22Rv1 (cell line): ENCODE measurements around the gene PLXNA4.

Experiments
- H3K27ac ChIP-seq: fragments of 450-650 bp; 2 replicates; pipeline ENCODE4 v1.5.1; 2017
- ZFX ChIP-seq: fragments of 450-650 bp; IDR thresholded peaks from 2 replicates; pipeline ENCODE4 v1.6.1; 2017; ENCODE audit warnings: antibody characterized with exemption, borderline replicate concordance
- TF ChIP-seq, protein P1 (sequence below): fragments of 450-650 bp; IDR thresholded peaks from 2 replicates; pipeline ENCODE4 v1.5.1; 2017; ENCODE audit warnings: mild to moderate bottlenecking

Gene PLXNA4

DNA sequence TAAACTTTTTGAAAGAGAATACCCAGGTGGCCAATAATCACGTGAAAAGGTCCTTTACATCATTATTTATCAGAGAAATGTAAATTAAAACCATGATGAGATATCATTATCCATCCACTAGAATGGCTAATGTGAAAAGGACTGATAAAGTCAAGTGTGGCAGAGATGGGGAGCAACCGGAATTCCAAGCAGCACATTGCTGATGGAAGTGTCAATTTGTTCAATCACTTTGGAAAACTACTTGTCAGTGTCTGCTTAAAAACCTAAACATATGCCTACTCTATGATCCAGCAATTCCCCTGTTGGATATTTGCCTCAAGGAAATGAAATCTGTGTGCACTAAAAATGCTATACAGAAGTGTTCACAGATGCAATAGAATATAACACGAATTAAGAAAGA, 465.6 kb downstream of the PLXNA4 start:
- no peak overlapping the region for H3K27ac ChIP-seq
- TF ChIP-seq, protein P1, sequence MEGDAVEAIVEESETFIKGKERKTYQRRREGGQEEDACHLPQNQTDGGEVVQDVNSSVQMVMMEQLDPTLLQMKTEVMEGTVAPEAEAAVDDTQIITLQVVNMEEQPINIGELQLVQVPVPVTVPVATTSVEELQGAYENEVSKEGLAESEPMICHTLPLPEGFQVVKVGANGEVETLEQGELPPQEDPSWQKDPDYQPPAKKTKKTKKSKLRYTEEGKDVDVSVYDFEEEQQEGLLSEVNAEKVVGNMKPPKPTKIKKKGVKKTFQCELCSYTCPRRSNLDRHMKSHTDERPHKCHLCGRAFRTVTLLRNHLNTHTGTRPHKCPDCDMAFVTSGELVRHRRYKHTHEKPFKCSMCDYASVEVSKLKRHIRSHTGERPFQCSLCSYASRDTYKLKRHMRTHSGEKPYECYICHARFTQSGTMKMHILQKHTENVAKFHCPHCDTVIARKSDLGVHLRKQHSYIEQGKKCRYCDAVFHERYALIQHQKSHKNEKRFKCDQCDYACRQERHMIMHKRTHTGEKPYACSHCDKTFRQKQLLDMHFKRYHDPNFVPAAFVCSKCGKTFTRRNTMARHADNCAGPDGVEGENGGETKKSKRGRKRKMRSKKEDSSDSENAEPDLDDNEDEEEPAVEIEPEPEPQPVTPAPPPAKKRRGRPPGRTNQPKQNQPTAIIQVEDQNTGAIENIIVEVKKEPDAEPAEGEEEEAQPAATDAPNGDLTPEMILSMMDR, result no peak
- no peak for TF ChIP-seq ZFX

DNA sequence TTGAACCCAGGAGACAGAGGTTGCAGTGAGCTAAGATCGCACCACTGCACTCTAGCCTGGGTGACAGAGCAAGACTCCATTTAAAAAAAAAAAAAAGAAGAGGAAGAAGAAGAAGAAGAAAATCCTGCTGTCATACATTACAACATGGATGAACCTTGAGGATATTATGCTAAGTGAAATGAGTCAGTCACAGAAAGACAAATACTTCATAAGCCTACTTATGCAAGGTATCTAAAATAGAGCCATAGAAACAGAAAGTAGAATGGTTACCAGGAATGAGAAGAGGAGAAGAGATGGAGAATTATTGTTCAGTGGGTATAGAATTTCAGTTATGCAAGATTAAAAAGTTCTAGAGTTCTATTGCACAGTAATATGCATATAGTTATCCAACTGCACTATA, 466.5 kb downstream of the PLXNA4 start:
- no peak overlapping the region for H3K27ac ChIP-seq
- TF ChIP-seq, protein P1, result no peak
- TF ChIP-seq ZFX, result no peak

DNA sequence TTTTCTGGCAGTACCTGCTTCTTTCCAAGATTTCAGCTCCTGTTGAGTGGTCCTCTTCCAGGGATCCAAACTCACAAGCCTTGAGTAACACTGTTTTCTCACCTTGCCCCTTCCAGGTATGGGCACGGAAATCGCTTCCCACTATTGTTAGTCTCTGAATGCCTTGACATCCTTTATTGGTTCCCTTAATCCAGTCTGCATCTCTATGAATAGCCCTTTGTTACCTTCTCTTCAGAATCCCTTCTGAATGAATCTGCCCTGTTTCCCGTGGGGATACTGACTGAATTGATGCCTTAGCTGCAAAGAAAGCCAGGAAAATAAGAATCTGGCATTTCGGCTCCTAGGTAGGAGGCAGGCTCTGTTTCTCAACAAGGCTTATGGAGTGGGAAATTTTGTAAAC, 467.7 kb downstream of the PLXNA4 start:
- no peak for TF ChIP-seq ZFX
- TF ChIP-seq, protein P1, result no peak
- H3K27ac ChIP-seq, result no peak overlapping the region

DNA sequence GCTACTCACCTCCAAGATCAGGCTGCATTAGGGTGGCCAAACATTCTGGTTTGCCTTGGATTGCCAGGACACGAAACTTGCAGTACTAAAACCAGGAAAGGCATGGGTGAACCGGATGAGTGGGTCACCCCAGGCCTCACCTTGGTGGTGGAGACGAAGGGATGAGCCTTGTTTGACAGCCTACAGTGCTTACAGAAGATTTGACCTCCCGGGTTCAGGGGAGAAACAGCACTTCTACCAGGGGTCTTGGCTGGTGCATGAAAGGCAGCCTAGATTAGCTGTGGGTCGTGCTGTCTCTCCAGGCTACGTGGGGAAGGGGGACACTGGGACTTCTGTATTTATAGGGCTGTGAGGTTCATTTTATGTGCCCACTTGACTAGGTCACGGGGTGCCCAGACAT, 469.8 kb downstream of the PLXNA4 start:
- TF ChIP-seq, protein P1, result no peak
- no peak for TF ChIP-seq ZFX
- H3K27ac ChIP-seq, result no peak overlapping the region

DNA sequence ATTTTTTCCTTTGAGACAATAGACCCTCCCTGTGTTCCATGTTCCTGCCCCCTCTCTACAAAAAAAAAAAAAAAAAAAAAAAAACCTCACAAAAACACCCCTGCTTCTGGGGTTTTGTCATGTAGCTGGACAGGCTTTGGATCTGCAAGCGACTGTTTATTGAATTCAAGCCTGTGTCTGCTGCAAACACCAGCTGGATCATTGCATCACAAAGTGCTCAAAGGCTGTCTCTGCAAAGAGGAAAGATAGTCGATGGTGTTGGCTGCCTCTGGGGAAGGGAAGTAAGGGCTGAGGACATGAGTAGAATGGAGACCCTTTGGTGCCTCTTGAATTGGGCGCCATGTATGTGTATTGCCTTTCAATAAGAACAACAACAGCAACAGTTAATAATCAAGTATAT, 471.2 kb downstream of the PLXNA4 start:
- no peak overlapping the region for H3K27ac ChIP-seq
- no peak for TF ChIP-seq ZFX
- TF ChIP-seq, protein P1, result no peak

DNA sequence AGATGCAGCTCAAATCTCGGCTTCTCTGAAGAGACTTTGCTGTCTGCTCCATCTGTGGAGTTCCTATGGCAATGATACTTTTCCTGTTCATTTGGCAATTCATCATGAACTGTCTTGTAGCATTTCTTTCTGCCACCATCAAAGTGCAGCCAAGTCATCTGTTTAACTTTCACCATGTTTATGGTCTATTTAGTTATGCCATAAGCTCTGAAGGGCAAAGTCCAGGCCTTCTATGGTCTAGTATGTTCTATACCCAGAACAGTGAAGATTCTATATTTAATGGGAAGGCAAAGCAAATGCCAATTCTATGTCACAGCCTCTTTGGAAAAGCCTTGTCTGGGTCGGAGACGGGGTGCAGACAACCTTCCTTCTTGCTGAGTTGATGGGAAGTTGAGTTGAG, 472.6 kb downstream of the PLXNA4 start:
- TF ChIP-seq, protein P1, result no peak
- TF ChIP-seq ZFX, result no peak
- no peak overlapping the region for H3K27ac ChIP-seq

DNA sequence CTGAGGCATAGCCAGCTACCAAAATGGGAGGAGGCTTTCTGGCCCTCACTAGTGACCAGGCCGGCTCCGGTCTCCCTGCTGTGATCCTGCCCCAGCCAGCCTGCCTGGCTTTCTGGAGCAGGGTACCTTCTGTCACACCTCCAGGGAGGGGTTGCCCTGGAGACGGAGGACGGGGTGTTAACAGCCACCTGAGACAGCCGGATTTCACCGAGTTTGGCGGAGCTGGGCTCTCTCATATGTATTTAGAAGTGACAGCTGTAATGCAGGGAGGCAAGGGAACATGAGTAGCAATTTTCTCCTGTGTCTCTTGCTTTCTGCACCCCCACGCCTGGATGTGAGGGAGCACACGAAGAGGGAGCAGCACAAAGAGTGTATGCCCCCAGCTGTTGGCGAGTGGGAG, 473.3 kb downstream of the PLXNA4 start:
- no peak overlapping the region for H3K27ac ChIP-seq
- TF ChIP-seq ZFX, result no peak
- TF ChIP-seq, protein P1, result no peak
